CD4-positive, alpha-beta T cell treated with Interleukin-1 beta for 1 hour (primary cell): ENCODE results near the gene MORN3.
"Not testable (repeated sequence)": the region's sequence is repeated elsewhere in the genome, so short reads cannot be mapped to it uniquely, and the experiment has no call there.

Source experiments
- DNase-seq, 2 donors: peaks; one replicate each; pipeline ENCODE4 v3.0.0-alpha.2; 2020 to 2022

MORN3 gene

GRCh38 chr12:121637231-121637914 is 32.1 kb downstream of the MORN3 start:
- DNase-seq = peak; percentile 56 to 68

- DNase-seq = no peak
These were observed 34.6 kb downstream of the MORN3 start for GRCh38 chr12:121634836-121635235.

- not testable (repeated sequence) for DNase-seq
These were observed 35.6 kb downstream of the MORN3 start for GRCh38 chr12:121633833-121634196.

GRCh38 chr12:121632069-121632970 is 37.1 kb downstream of the MORN3 start:
- no peak for DNase-seq

GRCh38 chr12:121630791-121631355 is 38.6 kb downstream of the MORN3 start:
- DNase-seq = no peak

- no peak for DNase-seq
These were observed 40.9 kb downstream of the MORN3 start for GRCh38 chr12:121628536-121628935.

GRCh38 chr12:121628037-121628436 is 41.4 kb downstream of the MORN3 start:
- no peak for DNase-seq

GRCh38 chr12:121626853-121627640 is 42.4 kb downstream of the MORN3 start:
- DNase-seq = peak; percentile 84 to 87

- DNase-seq = peak; percentile 93 to 96
These were observed 43.2 kb downstream of the MORN3 start, which contains the start of gene ORAI1 for GRCh38 chr12:121626087-121626852. Gene ORAI1 (plus strand): TSS chr12:121626530.

GRCh38 chr12:121620333-121620891 is 49.0 kb downstream of the MORN3 start:
- DNase-seq = no peak

- no peak for DNase-seq
These were observed 50.7 kb downstream of the MORN3 start for GRCh38 chr12:121618659-121619233.

GRCh38 chr12:121614872-121615467 is 54.5 kb downstream of the MORN3 start:
- DNase-seq = no peak

- no peak for DNase-seq
These were observed 56.0 kb downstream of the MORN3 start for GRCh38 chr12:121613462-121613861.

GRCh38 chr12:121611306-121611705 is 58.1 kb downstream of the MORN3 start:
- no peak for DNase-seq

- DNase-seq = no peak
These were observed 59.0 kb downstream of the MORN3 start for GRCh38 chr12:121610239-121611149.

- DNase-seq = no peak
These were observed 61.2 kb downstream of the MORN3 start for GRCh38 chr12:121608301-121608700.

- DNase-seq = no peak
These were observed 65.9 kb downstream of the MORN3 start for GRCh38 chr12:121603581-121603980.

- no peak for DNase-seq
These were observed 66.7 kb downstream of the MORN3 start for GRCh38 chr12:121602766-121603165.

- no peak for DNase-seq
These were observed 68.6 kb downstream of the MORN3 start for GRCh38 chr12:121600702-121601336.
